WI38 (cell line): Measurements from ENCODE around the gene PDSS2.

Experiments used
- H3K4me3 ChIP-seq: 2 replicates; pipeline ENCODE4 v1.5.1; 2011; ENCODE audit warnings: low read depth, mild to moderate bottlenecking, control low read depth, low read length
- CTCF ChIP-seq: IDR thresholded peaks from 2 replicates; pipeline ENCODE4 v1.5.1; 2012; ENCODE audit warnings: low read depth, mild to moderate bottlenecking, control low read depth, low read length

The PDSS2 gene

GRCh38 chr6:107413966-107414645 is 45.3 kb downstream of the PDSS2 start:
- H3K4me3 ChIP-seq, result no peak overlapping the region

GRCh38 chr6:107411161-107411560 is 48.2 kb downstream of the PDSS2 start:
- no peak overlapping the region for H3K4me3 ChIP-seq
- TF ChIP-seq CTCF, result no peak

More at GRCh38 chr6:107413966-107414645, 45.3 kb downstream of the PDSS2 start:
- no peak for TF ChIP-seq CTCF

GRCh38 chr6:107409942-107410341 is 49.4 kb downstream of the PDSS2 start:
- TF ChIP-seq CTCF, result no peak
- H3K4me3 ChIP-seq, result no peak overlapping the region

GRCh38 chr6:107408714-107409113 is 50.6 kb downstream of the PDSS2 start:
- no peak for TF ChIP-seq CTCF
- no peak overlapping the region for H3K4me3 ChIP-seq

GRCh38 chr6:107405002-107405401 is 54.4 kb downstream of the PDSS2 start:
- H3K4me3 ChIP-seq, result no peak overlapping the region
- no peak for TF ChIP-seq CTCF

- H3K4me3 ChIP-seq, result no peak overlapping the region
- no peak for TF ChIP-seq CTCF
These were observed 56.8 kb downstream of the PDSS2 start for GRCh38 chr6:107402533-107402932.

DNA sequence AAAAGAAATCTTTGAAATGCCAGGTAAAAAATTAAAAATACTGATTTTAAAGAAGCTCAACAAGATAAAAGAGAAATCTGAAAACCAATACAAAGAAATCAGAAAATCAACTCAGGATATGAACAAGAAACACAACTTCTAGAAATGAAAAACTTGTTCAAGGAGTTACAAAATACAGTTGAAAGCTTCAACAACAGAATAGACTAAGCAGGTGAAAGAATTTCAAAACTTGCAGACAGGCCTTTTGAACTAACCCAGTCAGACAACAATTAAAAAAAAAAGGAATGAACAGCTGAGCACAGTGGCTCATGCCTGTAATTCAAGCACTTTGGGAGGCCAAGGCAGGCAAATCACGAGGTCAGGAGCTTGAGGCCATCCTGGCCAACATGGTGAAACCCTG is 57.8 kb downstream of the PDSS2 start:
- no peak for TF ChIP-seq CTCF
- H3K4me3 ChIP-seq, result no peak overlapping the region
